ENCODE measurements around the gene C3orf70. TPM values are rescaled to one million over a fixed set of nuclear protein-coding genes. Genes with fewer than 3 reads are reported as not detected.
A peak's percentile ranks its signal among the peaks of the same experiment; 100 is the strongest.

C3orf70 gene
- total and polyA plus RNA-seq, 2 of the 8 experiments (the other 6 are each of a cell fraction or from before 2014, with no cell fraction given), result 1.7 to 2.0 TPM

- no peak overlapping the region for H3K14ac ChIP-seq (ENCODE audit: insufficient read length)
- no peak for TF ChIP-seq EGR1 (IDR thresholded peaks at IDR 0.05; ENCODE audit: borderline replicate concordance, low read depth, low read length)
- TF ChIP-seq, protein P1, sequence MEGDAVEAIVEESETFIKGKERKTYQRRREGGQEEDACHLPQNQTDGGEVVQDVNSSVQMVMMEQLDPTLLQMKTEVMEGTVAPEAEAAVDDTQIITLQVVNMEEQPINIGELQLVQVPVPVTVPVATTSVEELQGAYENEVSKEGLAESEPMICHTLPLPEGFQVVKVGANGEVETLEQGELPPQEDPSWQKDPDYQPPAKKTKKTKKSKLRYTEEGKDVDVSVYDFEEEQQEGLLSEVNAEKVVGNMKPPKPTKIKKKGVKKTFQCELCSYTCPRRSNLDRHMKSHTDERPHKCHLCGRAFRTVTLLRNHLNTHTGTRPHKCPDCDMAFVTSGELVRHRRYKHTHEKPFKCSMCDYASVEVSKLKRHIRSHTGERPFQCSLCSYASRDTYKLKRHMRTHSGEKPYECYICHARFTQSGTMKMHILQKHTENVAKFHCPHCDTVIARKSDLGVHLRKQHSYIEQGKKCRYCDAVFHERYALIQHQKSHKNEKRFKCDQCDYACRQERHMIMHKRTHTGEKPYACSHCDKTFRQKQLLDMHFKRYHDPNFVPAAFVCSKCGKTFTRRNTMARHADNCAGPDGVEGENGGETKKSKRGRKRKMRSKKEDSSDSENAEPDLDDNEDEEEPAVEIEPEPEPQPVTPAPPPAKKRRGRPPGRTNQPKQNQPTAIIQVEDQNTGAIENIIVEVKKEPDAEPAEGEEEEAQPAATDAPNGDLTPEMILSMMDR (IDR thresholded peaks at IDR 0.05; ENCODE audit: control extremely low read depth in 1 of 3, insufficient read depth in 1 of 3, low read depth in 1 of 3, low read length in 3 of 3), result peak in 2 of 3 experiments; percentile 54 to 57; a peak in 3 of 4 replicates
- peak; percentile 44 to 65 for TF ChIP-seq RAD21 (IDR thresholded peaks at IDR 0.05 in 1 of 2, conservative IDR thresholded peaks at IDR 0.05 in 1 of 2; ENCODE audit: low read depth in 2 of 2, low read length in 2 of 2)
- TF ChIP-seq SIN3A (conservative IDR thresholded peaks at IDR 0.05 in 1 of 2, IDR thresholded peaks at IDR 0.05 in 1 of 2; ENCODE audit: low read depth in 1 of 2, low read length in 2 of 2), result no peak
- TF ChIP-seq CEBPB (IDR thresholded peaks at IDR 0.05; ENCODE audit: low read depth, low read length), result no peak
- no peak overlapping the region for H2BK20ac ChIP-seq (ENCODE audit: low read length)
- H3K79me2 ChIP-seq (ENCODE audit: control insufficient read depth in 1 of 2, insufficient read depth in 2 of 2, low read length in 2 of 2), result no peaks in the 10 kb centered on the region
- H3K4me1 ChIP-seq (replicated peaks in 1 of 4; ENCODE audit: control insufficient read depth in 3 of 4, insufficient read depth in 4 of 4, low read length in 3 of 4), result peaks cover 0 to 4% (median 1%) of the 10 kb centered on the region in 4 experiments; a peak in 2 of 7 replicates
- H3K56ac ChIP-seq (replicated peaks; ENCODE audit: insufficient read length, low read depth, low read length), result no peak overlapping the region
- peaks cover 0 to 2% of the 10 kb centered on the region in 2 experiments for H4K20me1 ChIP-seq (replicated peaks in 1 of 2; ENCODE audit: control insufficient read depth in 1 of 2, insufficient read depth in 2 of 2, low read length in 2 of 2)
- no peak overlapping the region for H3K23ac ChIP-seq (ENCODE audit: insufficient read length)
- no peak overlapping the region for H3K18ac ChIP-seq (ENCODE audit: extremely low read depth, low read length)
- WGBS, 2 experiments (ENCODE audit: extremely low coverage in 1 of 2, insufficient coverage in 1 of 2, insufficient read length in 1 of 2, insufficient replicate concordance in 2 of 2, low coverage in 1 of 2, low lambda C conversion rate in 2 of 2, missing lambda C conversion rate in 1 of 2), result 75% methylated on average over 4 of the region's 4 CpGs; no CpG with 5 or more reads in 1 of the 2 experiments
- H3K79me1 ChIP-seq (ENCODE audit: low read depth, low read length), result no peaks in the 10 kb centered on the region
- H3K4me2 ChIP-seq (ENCODE audit: insufficient read depth in 1 of 2, low read depth in 2 of 2, low read length in 2 of 2), result no peak overlapping the region
- H3K23me2 ChIP-seq (ENCODE audit: low read depth, low read length), result no peaks in the 10 kb centered on the region
- H3K9ac ChIP-seq (replicated peaks in 1 of 4; ENCODE audit: extremely low read depth in 1 of 4, low read depth in 3 of 4, low read length in 3 of 4), result no peak overlapping the region
- no peak overlapping the region for H2BK12ac ChIP-seq (ENCODE audit: low read depth, low read length)
- H2AK5ac ChIP-seq (ENCODE audit: low read depth, low read length), result no peak overlapping the region
- H3K36me3 ChIP-seq (ENCODE audit: control insufficient read depth in 2 of 4, insufficient read depth in 4 of 4, low read length in 3 of 4), result peaks cover 0 to 9% (median 0%) of the 10 kb centered on the region in 4 experiments; a peak in 5 of 8 replicates
- FAIRE-seq, result no peak
- H2BK5ac ChIP-seq (ENCODE audit: low read depth, low read length), result no peak overlapping the region
- no peaks in the 10 kb centered on the region for H3K9me3 ChIP-seq (ENCODE audit: insufficient read depth in 2 of 2, low read depth in 1 of 2, low read length in 1 of 2)
- no peak overlapping the region for H3K4me3 ChIP-seq (ENCODE audit: extremely low read depth in 1 of 4, insufficient read depth in 2 of 4, low read depth in 3 of 4, low read length in 4 of 4)
- H4K5ac ChIP-seq (ENCODE audit: insufficient read length, low read depth, low read length), result no peak overlapping the region
- H2AFZ ChIP-seq (ENCODE audit: low read length), result no peak overlapping the region
- H4K91ac ChIP-seq (replicated peaks; ENCODE audit: insufficient read length, low read length), result no peak overlapping the region
- DNase-seq (ENCODE audit: low read depth in 1 of 2, low spot score in 2 of 2), result no peak
- ChIA-PET CTCF (ENCODE audit: partially characterized antibody) (interaction anchor here (0.6 to 10.2 kb wide), 20 partner anchors 8 to 467 kb away, joined by 3 to 97 read pairs (median 4); no protein-coding TSS in a partner anchor), POLR2A (ENCODE audit: partially characterized antibody) (interaction anchor here (0.7 kb wide), 1 partner anchor 708 kb away, joined by 4 read pairs; no protein-coding TSS in a partner anchor)
- H2BK15ac ChIP-seq (ENCODE audit: low read length), result no peak overlapping the region
- H3K27me3 ChIP-seq (replicated peaks in 1 of 4; ENCODE audit: control insufficient read depth in 3 of 4, extremely low read depth in 1 of 4, insufficient read depth in 3 of 4, low read length in 3 of 4), result no peaks in the 10 kb centered on the region
- no peak overlapping the region for H3K27ac ChIP-seq (ENCODE audit: low read depth, low read length)
- H4K8ac ChIP-seq (ENCODE audit: extremely low read depth, insufficient read depth, low read length), result no peak overlapping the region
- H3K4ac ChIP-seq (replicated peaks; ENCODE audit: insufficient read length, low read depth, low read length), result no peak overlapping the region
- no peak overlapping the region for H2BK120ac ChIP-seq (replicated peaks; ENCODE audit: low read depth, low read length)
These were observed 103.2 kb downstream of the C3orf70 start for GRCh38 chr3:185049710-185050109.
